IPS DF 4.7 (cell line): ENCODE measurements around the gene ETV6.

Source experiments
- DNase-seq: peaks from one replicate; pipeline ENCODE4 v3.0.0-alpha.2; 2013; ENCODE audit warnings: low spot score; ENCODE audit errors: extremely low read depth

The ETV6 gene

GRCh38 chr12:11757531-11757930 lies 108.1 kb downstream of the ETV6 start:
- no peak for DNase-seq

DNA sequence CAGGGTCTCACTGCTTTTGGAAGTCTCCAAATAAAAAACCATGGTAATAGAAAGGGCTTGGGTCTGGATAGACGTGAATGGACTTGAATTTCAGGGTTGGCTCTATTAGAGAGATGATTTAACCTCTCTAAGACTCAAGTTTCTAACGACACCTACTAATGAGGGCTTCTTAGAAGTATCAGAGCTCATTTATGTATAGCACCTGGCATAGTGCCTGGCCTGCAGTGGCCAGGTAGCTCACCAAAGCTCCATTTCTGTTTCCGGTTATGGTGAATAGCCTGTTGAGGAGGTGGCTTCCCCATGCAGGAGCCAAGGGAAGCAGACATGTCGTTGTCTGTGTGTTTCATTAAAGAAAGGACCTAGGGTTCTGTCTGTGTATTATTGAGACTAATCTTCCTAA lies 108.6 kb downstream of the ETV6 start:
- DNase-seq, result no peak

DNA sequence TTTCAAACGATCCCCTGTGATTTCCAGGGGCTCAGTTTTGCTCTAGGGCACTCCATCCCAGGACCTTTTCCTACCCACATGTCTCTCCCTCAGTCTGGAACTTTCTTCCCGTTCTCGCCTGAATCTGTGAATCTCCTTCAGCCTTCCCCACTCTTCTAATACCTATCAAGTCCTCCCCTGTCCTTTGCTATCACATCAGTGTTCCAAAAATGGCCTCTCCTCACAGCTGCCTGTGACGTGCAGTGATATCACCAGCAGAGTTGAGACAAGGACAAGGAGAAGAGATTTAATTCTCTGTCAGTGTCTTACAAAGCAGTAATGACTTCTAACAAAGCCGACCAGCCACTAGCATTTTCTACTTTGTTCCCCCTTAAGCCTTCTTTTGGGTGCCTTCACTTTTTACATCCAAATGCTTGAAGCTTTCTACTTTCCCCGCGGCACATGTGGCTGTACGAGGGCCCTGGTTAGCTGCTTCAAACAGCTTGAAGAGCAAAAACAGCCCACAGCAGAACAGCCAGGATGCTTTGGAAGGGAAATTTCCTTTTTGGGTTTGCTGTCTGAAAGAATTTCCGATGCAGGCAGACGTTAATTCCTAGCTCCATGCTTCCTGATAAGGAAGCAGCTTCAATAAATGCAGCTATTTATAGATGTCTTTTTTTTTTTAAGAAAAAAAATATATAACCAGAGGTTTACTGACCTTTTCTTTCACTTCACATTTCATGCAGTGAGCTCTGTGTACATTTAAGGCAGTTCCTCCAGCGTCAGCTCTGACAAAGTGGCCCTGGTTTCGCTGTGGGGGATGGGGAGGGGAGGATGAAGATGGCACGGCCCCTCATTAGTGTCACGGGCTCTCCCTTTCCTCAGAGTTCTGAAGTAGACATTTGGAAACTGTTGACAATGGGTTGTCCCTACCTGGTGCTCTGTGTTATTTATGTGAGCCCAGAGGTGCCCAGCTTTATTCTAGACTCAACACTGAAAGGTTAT lies 109.3 kb downstream of the ETV6 start:
- no peak for DNase-seq

- DNase-seq, result no peak
Measured at GRCh38 chr12:11759494-11759878, 110.0 kb downstream of the ETV6 start.

- DNase-seq, result no peak
Measured at GRCh38 chr12:11759899-11760298, 110.4 kb downstream of the ETV6 start.

DNA sequence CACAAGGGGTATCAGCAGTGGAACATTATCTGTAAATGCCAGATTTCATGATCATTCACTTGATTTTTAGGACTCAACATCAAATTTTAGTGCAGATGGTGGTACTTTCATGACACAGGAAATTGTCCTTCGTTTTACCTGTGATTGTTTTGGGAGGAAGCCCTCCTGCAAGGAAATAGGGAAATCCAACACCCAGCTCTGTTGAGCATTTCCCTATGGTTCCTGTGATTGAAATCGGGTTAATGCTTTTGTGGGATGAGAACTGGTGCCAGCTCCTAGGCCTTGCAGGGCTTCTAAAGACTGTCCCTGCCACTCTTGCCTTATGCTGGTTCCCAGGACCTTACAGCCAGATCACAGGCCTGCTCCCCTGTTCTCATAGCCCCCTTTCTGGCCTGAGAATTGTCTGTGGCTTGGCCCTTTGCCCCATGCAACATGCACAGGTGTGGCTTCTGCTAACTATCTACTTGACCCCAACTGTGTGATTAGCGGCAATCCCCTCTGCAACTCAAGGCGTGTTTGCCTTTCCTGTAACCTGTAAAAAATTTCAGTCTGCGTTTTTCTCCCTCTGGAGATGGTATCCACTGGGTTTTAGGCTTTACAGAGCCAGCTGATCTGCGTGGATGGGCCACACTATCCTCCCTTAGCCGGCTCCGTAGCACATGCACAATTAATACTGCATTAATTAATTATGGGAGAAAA lies 112.5 kb downstream of the ETV6 start:
- no peak for DNase-seq

- no peak for DNase-seq
Measured at GRCh38 chr12:11762723-11763326, 113.4 kb downstream of the ETV6 start.

- no peak for DNase-seq
Measured at GRCh38 chr12:11763760-11764520, 114.5 kb downstream of the ETV6 start.

- no peak for DNase-seq
Measured at GRCh38 chr12:11764837-11765236, 115.4 kb downstream of the ETV6 start.

DNA sequence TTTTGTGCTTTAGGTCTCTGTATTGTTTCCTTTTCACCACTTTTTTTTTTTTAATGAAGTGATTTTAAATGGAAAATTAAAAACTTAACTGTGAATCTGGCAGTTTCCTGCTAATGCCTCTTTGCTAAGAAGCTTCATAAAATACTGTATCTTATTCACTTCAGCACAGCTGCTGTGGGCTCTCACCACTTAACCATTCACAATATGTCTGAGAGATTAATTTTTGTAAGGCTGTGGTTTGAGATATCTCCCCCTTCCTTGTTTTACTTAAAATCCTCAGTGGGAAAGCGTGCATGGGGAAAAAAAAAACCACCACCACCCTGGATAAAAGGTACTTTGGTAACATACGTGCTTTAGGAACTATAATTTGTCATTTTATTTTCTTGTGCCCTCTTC lies 115.9 kb downstream of the ETV6 start:
- DNase-seq, result no peak

DNA sequence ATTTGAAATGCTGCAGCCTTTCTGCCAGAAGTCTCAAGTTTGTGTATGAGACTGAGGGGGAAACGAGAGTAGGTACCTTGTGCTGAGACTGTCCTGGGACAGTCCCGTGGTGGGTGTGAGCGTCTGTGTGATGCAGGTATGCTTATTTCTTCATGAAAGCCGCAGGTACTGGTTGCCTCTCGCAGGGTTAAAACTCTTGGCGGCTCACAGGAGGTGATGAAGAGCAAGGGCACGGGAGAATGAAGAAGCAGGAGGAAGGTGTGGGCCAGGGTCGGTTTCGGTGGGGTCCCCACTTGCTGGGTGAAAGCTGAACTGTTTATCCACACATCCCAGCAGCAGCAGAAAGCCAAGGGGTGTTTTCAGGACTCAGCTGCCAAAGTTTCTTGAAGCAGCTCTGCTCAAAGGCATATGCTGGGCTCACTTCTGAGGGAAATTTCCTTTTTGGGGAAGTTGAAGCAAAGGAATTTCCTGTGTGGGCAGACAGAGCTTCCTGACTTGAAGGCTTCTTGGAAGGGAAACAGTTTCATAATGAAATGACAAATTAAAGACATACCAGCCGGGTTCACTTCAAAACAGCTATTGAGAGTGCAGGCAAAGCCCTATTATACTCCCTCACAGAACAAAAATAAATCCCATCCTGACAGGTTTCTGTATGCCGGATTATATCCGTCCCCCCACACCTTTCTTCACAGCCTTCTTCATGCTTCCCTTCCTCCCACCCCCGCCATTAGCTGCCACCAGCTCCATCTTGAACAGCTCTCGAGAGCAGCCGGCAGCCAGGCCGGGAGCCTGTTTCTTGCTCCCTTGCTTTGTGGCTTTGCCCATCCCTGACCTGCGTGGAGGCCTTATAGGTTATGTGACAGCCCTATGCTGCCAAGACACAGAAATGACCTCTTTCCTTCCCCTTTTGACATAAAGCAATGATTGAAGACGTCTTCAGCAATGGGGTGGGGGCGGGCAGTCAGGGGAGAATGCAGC lies 116.6 kb downstream of the ETV6 start:
- no peak for DNase-seq

- no peak for DNase-seq
Measured at GRCh38 chr12:11767029-11767724, 117.7 kb downstream of the ETV6 start.

DNA sequence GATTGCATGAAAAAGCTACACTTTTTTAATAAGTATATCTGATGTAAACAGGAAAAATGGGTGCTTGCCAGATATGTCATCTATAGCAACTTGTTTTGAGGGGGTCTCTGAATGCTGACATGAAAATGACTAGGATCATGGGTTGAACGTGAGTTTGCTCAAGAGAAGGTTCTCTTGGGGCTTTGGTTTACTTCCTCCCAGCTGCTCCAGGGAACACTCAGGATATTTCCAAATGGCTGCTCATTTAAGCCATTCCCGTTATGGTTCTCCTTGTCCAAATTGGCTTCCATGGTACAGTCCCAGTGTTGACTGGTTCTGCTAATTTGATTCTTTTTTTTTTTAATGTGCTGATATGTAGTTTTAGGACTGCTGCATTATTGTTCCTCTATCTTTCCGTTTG lies 118.3 kb downstream of the ETV6 start:
- DNase-seq, result no peak

DNA sequence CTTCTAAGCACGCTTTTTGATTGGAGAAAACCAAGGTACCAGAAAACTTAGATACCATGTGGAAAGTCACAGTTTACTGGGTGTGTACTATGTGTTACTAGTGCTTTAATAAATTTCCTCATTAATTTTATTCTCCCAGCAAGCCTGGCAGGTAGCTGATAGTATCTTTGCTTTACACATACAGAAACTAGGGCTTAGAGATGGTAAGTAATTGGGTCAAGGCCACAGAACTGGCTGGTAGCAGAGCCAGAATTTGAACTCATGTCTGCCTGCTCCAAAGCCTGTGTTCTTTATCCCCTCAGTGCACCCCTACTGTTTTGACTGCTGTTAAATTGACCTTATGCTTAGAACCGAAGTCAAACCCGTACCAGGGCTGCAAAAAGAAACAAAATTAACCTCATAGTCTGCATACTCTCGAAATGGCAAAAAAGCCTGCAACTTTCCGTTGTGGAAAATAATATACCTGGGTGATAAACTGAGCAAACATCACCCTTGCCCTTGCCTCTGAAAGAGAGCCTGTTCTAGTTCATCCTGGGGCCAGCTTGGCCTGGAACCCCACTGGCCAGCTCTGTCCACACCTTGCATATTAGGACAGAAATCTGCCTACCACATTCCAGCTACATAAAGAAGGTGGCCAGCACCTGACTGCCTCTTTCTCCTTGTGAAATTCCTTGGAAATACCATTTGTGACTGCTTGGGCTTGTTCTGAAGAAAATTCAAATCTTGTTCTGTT lies 118.9 kb downstream of the ETV6 start:
- DNase-seq, result no peak

GRCh38 chr12:11769723-11770514 lies 120.4 kb downstream of the ETV6 start:
- no peak for DNase-seq

- DNase-seq, result no peak
Measured at GRCh38 chr12:11771356-11771755, 121.9 kb downstream of the ETV6 start.

DNA sequence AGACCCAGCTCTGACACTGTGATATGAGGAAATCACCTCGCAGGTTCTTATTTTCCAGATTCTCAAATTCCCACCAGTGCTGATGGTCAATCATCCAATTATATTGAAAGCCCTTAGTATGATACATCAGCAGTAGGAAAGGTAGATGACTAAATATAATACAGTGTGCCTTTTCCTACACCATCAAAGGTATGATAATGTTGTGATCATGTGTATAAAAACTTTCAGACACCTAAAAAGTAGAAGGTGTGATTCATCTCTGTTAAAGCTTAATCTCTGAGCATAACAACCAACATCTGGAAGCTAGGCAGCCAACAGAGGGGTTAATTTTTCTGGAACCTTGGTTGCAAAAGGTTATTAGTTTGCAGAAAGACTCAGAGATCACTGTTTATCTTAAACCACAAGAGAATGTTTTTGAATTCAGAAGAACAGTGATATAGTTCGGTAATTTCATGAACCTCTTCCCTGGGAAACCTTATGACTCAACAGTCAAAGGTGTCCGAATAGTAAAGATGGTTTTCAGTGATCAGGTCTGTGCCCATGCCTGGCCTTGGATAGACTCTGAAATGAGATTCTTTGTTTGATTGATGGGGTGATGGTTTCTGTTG lies 122.5 kb downstream of the ETV6 start:
- DNase-seq, result no peak
